Measurements from ENCODE around the gene C16orf89.

Gene C16orf89

GRCh38 chr16:5010576-5011329 is 55.0 kb downstream of the C16orf89 start:
- no peak for DNase-seq (ENCODE audit: extremely low read depth in 1 of 2, low read depth in 1 of 2)

DNA sequence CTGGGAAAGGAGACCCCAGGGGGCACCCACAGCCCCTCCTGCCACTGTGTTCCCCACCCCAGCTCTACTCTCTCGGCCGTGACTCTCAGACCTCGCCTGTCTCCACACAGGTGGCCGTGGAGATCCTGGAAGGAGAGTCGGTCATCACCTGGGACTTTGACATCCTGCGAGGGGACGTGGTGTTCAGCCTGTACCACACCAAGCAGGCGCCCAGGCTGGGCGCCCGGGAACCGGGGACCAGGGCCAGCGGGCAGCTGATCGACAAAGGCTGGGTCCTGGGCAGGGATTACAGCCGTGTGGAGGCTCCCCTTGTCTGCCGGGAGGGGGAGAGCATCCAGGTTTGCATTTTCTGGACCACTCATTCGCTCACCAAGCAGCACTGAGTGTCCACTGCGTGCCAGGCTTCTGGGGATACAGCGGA is 57.4 kb downstream of the C16orf89 start:
- no peak for DNase-seq (ENCODE audit: extremely low read depth in 1 of 2, low read depth in 1 of 2)

DNA sequence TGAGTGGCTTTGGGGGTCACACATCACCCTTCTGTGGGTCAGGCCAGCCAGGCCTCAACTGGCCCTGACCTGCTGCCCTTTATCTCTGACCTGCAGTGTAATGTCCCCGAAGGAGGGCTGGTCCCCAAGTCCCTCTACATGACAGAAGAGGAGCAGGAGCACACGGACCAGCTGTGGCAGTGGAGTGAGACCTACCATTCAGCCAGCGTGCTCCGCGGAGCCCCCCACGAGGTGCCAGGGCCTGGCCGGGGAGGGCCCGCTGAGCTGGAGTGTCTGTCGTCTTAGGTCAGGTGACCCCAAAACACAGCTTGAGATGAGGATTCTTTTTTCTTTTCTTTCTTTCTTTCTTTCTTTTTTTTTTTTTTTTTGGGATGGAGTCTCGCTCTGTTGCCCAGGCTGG is 58.5 kb downstream of the C16orf89 start:
- no peak for DNase-seq (ENCODE audit: extremely low read depth in 1 of 2, low read depth in 1 of 2)

DNA sequence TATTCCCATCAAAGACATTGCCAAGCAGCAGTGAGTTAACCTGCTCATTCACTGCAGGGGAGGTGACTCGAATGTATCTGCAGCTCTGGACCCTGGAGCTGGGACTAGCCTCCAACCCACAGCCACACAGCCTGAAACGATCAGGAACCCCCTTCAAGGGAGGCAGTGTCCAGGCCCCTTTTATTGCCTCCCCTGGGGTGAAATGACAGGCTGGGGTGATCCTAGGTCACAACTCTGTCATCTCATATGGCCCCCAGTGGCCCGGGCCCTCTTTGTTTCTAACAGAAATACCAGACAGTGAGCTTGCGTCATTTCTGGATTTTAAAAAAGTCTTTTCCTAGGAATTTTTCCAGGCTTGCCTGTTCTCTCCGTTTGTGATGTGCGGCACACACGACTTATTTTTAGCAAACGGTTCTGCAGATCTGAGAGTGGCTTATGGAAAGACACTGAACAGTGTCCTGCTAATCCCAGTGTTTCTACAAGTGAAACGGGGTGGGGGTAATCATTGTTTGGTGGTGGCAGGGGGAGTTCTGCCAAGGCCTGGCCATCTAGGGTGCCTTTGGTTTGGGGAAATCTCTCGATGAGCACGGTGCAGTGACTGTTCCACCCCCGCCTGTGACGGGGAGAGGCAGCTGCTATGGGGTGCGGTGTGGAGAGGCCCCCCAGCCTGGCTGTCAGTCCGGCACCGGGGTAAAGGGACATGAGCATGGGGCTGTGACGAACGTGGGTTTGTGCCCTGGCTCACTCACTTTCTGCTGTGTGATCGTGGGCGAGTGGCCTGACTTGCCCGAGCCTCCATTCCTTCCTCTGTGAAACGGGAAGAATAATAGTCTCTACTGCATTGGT is 59.2 kb downstream of the C16orf89 start:
- no peak for DNase-seq (ENCODE audit: extremely low read depth in 1 of 2, low read depth in 1 of 2)

- no peak for DNase-seq (ENCODE audit: extremely low read depth in 1 of 2, low read depth in 1 of 2)
Observed at GRCh38 chr16:5005916-5006315, 59.8 kb downstream of the C16orf89 start.

DNA sequence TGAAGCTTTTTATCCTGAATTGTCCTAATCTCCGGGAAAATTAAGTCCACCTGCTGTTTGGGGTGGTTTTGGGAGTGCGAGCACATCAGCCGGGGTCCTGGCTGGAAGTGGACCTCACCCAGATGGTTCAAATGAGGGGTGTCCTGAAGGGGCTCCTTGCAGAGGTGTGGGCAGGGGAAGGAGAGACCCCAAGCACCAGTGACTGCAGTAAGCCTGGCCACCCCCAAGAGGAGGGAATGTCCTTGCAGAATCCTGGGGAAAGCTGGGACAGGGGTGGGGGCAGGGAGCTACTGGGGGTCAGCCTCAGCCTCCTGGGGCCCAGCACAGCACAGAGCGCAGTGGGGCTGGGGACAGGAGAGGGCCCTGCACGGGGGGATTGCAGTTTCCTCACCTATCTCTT is 61.4 kb downstream of the C16orf89 start:
- DNase-seq (ENCODE audit: extremely low read depth in 1 of 2, low read depth in 1 of 2), result no peak

DNA sequence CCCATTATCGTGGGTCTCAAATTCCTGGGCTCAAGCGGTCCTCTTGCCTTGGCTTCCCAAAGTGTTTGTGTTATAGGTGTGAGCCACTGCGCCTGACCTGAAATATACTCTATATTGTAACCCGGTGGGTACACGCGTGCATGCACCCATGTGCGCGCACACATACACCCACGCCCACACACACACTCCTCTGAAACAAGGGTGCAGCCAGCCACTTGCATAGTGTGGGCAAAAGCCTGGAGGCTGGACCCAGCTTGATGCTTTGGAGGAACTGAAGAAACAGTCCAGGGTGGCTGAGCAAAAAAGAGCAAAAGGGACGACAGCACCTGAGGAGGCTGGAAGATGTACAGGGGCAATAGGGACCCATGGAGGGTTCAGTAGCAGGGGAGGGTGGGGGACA is 61.9 kb downstream of the C16orf89 start:
- no peak for DNase-seq (ENCODE audit: extremely low read depth in 1 of 2, low read depth in 1 of 2)

GRCh38 chr16:5003211-5003610 is 62.5 kb downstream of the C16orf89 start:
- no peak for DNase-seq (ENCODE audit: extremely low read depth in 1 of 2, low read depth in 1 of 2)

- DNase-seq (ENCODE audit: extremely low read depth in 1 of 2, low read depth in 1 of 2), result no peak
Observed at GRCh38 chr16:5002699-5003143, 63.0 kb downstream of the C16orf89 start.

DNA sequence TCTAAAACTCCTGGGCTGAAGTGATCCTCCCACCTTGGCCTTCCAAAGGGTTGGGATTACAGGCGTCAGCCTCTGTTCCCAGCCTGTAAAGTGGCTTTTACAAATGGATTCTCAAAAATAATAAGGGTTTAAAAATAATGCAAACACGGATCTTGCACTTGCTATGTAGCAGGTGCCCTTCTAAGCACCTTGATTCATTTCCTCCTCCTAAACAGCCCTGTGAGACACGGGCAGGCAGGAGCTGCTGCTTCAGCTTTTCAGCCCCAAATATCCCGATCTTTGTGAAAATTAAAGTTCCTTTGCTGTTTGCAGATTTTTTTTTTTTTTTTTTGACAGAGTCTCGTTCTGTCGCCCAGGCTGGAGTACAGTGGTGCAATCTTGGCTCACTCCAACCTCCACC is 63.8 kb downstream of the C16orf89 start:
- DNase-seq (ENCODE audit: extremely low read depth in 1 of 2, low read depth in 1 of 2), result no peak

DNA sequence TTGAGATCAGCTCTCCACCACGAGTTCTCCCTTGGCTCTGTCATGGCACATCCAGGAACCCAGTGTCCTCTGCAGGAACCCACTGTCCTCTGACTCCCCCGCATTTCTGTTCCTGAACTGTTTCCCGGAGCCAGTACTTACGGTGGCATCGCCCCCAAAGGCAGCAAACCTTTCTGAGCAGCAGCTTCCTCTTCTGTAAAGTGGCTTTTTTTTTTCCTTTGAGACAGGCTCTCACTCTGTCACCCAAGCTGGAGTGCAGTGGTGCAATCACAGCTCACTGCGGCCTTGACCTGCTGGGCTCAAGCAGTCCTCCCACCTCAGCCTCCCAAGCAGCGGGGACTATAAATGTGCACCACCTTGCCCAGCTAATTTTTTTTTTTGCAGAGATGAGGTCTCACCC is 64.2 kb downstream of the C16orf89 start:
- no peak for DNase-seq (ENCODE audit: extremely low read depth in 1 of 2, low read depth in 1 of 2)

- no peak for DNase-seq (ENCODE audit: extremely low read depth in 1 of 2, low read depth in 1 of 2)
Observed at GRCh38 chr16:5000573-5001001, 65.2 kb downstream of the C16orf89 start.

DNA sequence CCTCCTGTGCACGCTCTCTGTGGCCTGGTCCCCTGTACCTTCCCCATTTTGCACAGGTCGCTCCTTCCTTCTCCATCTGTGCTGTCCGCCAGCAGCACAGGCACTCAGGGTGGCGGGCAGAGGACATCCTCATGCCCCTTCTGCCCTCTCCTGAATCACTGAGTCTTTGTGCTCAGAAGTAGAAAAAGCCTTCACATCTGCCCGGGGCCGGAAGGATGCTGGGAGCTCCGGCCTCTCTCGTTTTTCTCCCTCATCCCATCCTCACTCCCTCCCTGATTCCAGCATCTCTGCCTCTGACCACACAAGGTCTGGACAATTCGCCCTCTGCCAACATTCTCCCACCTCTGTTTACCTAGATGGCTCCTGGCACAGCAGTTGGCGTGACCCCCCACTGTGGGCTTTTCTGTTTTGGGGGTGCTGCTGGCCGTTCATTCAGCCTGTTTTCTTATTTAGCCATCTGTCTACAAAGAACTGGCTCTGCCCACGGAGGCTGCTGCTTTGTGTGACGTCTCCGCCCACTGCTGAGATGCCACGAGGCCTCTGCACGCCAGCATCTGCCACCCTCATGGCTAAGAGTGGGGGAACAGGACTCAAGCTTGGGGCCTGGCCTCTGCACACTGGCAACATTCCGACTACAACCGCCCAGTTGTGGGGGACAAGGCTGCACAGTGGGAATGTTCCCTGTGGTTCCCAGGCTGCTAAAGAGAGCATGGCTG is 70.9 kb downstream of the C16orf89 start:
- DNase-seq (ENCODE audit: extremely low read depth in 1 of 2, low read depth in 1 of 2), result no peak

All from activated CD8-positive, alpha-beta memory T cell treated with anti-CD3 and anti-CD28 coated beads for 1 hour (primary cell).